ENCODE results near the gene UTP18.
"Not testable (repeated sequence)": the region's sequence is repeated elsewhere in the genome, so short reads cannot be mapped to it uniquely, and the experiment has no call there.

The UTP18 gene

GRCh38 chr17:51260237-51261023 is at the start of gene UTP18:
Gene UTP18 (plus strand): TSS chr17:51260546. CDS start chr17:51260585, 39 bp downstream.
- DNase-seq (ENCODE audit: low spot score) = peak; percentile 96

GRCh38 chr17:51214920-51215319 is 45.4 kb upstream of the UTP18 start:
- DNase-seq (ENCODE audit: low spot score) = no peak

- no peak for DNase-seq (ENCODE audit: low spot score)
These were observed 42.4 kb upstream of the UTP18 start for GRCh38 chr17:51217946-51218345.

GRCh38 chr17:51221322-51221721 is 39.0 kb upstream of the UTP18 start:
- no peak for DNase-seq (ENCODE audit: low spot score)

- no peak for DNase-seq (ENCODE audit: low spot score)
These were observed 35.7 kb upstream of the UTP18 start for GRCh38 chr17:51224402-51225262.

GRCh38 chr17:51225523-51225922 is 34.8 kb upstream of the UTP18 start:
- DNase-seq (ENCODE audit: low spot score) = not testable (repeated sequence)

GRCh38 chr17:51228161-51228560 is 32.2 kb upstream of the UTP18 start:
- no peak for DNase-seq (ENCODE audit: low spot score)

GRCh38 chr17:51229889-51230288 is 30.5 kb upstream of the UTP18 start:
- no peak for DNase-seq (ENCODE audit: low spot score)

GRCh38 chr17:51230306-51230705 is 30.0 kb upstream of the UTP18 start:
- DNase-seq (ENCODE audit: low spot score) = no peak

GRCh38 chr17:51231999-51232398 is 28.3 kb upstream of the UTP18 start:
- DNase-seq (ENCODE audit: low spot score) = no peak

GRCh38 chr17:51234162-51234561 is 26.2 kb upstream of the UTP18 start:
- no peak for DNase-seq (ENCODE audit: low spot score)

- no peak for DNase-seq (ENCODE audit: low spot score)
These were observed 22.0 kb upstream of the UTP18 start for GRCh38 chr17:51238255-51238887.

GRCh38 chr17:51240275-51240674 is 20.1 kb upstream of the UTP18 start:
- DNase-seq (ENCODE audit: low spot score) = no peak

GRCh38 chr17:51244041-51244440 is 16.3 kb upstream of the UTP18 start:
- no peak for DNase-seq (ENCODE audit: low spot score)

GRCh38 chr17:51245535-51245934 is 14.8 kb upstream of the UTP18 start:
- no peak for DNase-seq (ENCODE audit: low spot score)

GRCh38 chr17:51250314-51250840 is 10.0 kb upstream of the UTP18 start:
- no peak for DNase-seq (ENCODE audit: low spot score)

GRCh38 chr17:51251010-51251409 is 9.3 kb upstream of the UTP18 start:
- DNase-seq (ENCODE audit: low spot score) = no peak

GRCh38 chr17:51255673-51256072 is 4.7 kb upstream of the UTP18 start:
- no peak for DNase-seq (ENCODE audit: low spot score)

- DNase-seq (ENCODE audit: low spot score) = no peak
These were observed 4.2 kb upstream of the UTP18 start for GRCh38 chr17:51256101-51256500.

GRCh38 chr17:51257150-51258081 is 2.9 kb upstream of the UTP18 start:
- no peak for DNase-seq (ENCODE audit: low spot score)

Measured in iPS-NIHi11 (cell line).